GM10266 (cell line): ENCODE measurements around the gene PHLPP2.
"Not testable (repeated sequence)": the region's sequence is repeated elsewhere in the genome, so short reads cannot be mapped to it uniquely, and the experiment has no call there.

Source experiments
- DNase-seq: peaks from one replicate; pipeline ENCODE4 v3.0.0; 2012; ENCODE audit errors: extremely low spot score
- TF ChIP-seq, protein P1 (sequence below): IDR thresholded peaks from 2 replicates; pipeline ENCODE4 v1.5.1; 2012; ENCODE audit warnings: mild to moderate bottlenecking, low read depth; ENCODE audit not compliant: control insufficient read depth, insufficient read depth; ENCODE audit errors: missing control alignments

PHLPP2 gene

DNA sequence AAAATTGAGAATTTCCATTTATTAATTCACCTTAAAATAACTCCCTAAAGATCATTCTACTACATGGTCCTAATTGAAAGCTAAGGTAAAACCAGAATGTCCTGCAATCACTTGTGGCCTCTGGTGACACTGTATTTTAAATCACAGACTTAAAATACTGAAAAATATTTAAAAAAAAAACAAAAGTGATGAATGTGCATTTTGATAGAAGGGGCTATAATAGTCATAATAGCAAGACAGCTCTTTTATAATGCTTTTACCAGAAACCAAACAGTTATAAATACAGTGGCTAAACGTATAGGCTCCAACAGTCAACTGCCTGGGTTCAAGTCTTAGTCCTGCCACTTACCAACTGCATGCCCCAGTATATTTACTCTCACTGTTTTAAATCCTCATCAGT lies 21.2 kb downstream of the PHLPP2 start:
- TF ChIP-seq, protein P1, sequence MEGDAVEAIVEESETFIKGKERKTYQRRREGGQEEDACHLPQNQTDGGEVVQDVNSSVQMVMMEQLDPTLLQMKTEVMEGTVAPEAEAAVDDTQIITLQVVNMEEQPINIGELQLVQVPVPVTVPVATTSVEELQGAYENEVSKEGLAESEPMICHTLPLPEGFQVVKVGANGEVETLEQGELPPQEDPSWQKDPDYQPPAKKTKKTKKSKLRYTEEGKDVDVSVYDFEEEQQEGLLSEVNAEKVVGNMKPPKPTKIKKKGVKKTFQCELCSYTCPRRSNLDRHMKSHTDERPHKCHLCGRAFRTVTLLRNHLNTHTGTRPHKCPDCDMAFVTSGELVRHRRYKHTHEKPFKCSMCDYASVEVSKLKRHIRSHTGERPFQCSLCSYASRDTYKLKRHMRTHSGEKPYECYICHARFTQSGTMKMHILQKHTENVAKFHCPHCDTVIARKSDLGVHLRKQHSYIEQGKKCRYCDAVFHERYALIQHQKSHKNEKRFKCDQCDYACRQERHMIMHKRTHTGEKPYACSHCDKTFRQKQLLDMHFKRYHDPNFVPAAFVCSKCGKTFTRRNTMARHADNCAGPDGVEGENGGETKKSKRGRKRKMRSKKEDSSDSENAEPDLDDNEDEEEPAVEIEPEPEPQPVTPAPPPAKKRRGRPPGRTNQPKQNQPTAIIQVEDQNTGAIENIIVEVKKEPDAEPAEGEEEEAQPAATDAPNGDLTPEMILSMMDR = no peak
- DNase-seq = no peak

DNA sequence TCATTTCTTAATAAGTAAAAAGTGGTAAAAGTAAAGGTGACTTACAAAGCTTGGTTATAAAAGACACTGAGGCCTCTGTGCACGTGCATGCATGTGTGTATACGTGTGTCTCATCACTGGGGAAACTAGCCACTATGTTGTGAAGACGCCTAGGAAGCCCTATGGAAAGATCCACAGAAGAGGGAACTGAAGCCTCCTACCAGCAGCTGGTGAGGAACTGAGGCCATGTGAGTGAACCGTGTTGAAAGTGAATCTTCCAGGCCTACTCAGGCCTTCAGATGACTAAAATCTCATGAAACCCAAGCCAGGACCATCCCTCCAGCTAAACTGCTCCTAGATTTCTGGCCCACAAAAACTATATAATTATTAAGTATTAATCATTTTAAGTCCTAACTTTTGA lies 23.7 kb downstream of the PHLPP2 start:
- DNase-seq = no peak
- TF ChIP-seq, protein P1 = no peak

DNA sequence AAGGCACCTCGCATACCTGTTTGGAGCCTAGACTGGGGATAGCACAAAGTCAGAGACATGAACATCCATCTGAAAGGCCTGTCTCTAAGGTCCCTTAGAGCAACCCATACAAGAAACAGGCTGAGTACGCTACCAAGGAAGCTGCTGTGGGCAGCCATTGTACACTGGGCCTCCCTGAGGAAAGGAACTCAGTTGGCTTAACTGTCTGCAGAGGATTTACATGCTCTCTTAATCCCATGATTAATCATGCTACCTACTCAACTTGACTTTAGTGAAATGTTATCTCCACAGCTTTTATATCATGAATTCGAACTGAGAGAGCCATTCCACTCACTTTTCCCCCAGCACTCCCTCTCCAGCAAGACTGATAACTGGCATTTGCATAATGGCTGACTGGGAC lies 26.0 kb downstream of the PHLPP2 start:
- TF ChIP-seq, protein P1 = no peak
- no peak for DNase-seq

- TF ChIP-seq, protein P1 = no peak
- DNase-seq = peak; percentile 11
Measured at GRCh38 chr16:71693164-71693563, 31.3 kb downstream of the PHLPP2 start.

GRCh38 chr16:71689901-71690300 lies 34.6 kb downstream of the PHLPP2 start:
- no peak for DNase-seq
- TF ChIP-seq, protein P1 = no peak

DNA sequence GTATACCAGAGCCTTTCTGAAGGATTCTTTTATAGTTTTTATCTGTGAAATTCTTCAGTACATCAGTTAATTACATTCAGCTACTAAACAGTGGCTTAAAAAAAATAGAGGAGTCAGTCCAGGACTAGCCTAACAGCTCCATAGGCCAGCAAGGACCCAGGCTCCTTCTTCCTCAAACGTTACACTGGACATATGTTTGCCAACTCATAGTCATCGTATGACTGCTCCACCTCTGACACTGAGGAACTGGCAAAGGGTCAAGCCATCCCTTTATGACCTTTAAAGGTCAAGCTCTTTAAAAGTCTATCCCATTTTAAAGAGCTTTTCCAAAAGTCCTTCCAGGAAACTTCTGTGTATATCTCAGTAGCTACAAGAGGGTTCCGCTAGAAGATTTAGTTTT lies 36.6 kb downstream of the PHLPP2 start:
- DNase-seq = no peak

GRCh38 chr16:71684280-71684679 lies 40.2 kb downstream of the PHLPP2 start:
- DNase-seq = not testable (repeated sequence)

More for the DNA sequence above, 36.6 kb downstream of the PHLPP2 start:
- TF ChIP-seq, protein P1 = no peak

GRCh38 chr16:71681360-71681759 lies 43.1 kb downstream of the PHLPP2 start:
- TF ChIP-seq, protein P1 = no peak
- DNase-seq = no peak
